ENCODE measurements around the gene SPPL2B.

SPPL2B gene

DNA sequence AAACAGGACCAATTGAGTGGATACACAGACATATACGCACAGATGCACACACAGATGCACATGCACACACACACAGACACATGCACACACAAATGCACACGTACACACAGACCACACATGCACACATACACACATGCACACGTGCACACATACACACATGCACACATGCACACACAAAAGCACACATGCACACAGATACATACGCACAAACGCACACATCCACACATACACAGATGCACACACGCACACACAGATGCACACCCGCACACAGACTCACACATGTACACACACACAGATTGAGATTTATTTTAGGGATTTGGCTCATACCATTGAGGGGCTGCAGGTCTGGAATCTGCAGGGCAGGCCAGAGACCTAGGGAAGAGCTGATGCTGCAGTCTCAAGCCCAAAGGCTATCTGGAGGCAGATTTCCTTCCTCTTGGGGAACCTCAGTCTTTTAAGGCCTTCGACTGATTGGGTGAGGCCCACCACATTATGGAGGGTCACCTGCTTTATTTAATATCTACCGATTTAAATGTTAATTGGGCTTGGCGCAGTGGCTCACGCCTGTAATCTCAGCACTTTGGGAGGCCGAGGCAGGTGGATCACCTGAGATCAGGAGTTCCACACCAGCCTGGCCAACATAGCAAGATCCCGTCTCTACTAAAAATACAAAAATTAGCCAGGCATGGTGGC is 54.2 kb downstream of the SPPL2B start:
- TF ChIP-seq CTCF (IDR thresholded peaks at IDR 0.05) = no peak
- H3K36me3 ChIP-seq (ENCODE audit: control insufficient read depth, insufficient read depth, low read length) = no peaks in the 10 kb centered on the region
- no peak overlapping the region for H3K4me2 ChIP-seq (ENCODE audit: low read length)
- H2AFZ ChIP-seq = no peak overlapping the region
- H3K4me1 ChIP-seq = peaks cover 8% of the 10 kb centered on the region
- H3K9ac ChIP-seq = no peak overlapping the region
- no peak overlapping the region for H3K27ac ChIP-seq
- H3K27me3 ChIP-seq (ENCODE audit: control insufficient read depth, insufficient read depth, low read length) = no peaks in the 10 kb centered on the region
- no peaks in the 10 kb centered on the region for H3K9me3 ChIP-seq (ENCODE audit: control insufficient read depth, low read length)
- no peak overlapping the region for H3K4me3 ChIP-seq (ENCODE audit: low read depth, low read length)
- no peaks in the 10 kb centered on the region for H3K79me2 ChIP-seq

DNA sequence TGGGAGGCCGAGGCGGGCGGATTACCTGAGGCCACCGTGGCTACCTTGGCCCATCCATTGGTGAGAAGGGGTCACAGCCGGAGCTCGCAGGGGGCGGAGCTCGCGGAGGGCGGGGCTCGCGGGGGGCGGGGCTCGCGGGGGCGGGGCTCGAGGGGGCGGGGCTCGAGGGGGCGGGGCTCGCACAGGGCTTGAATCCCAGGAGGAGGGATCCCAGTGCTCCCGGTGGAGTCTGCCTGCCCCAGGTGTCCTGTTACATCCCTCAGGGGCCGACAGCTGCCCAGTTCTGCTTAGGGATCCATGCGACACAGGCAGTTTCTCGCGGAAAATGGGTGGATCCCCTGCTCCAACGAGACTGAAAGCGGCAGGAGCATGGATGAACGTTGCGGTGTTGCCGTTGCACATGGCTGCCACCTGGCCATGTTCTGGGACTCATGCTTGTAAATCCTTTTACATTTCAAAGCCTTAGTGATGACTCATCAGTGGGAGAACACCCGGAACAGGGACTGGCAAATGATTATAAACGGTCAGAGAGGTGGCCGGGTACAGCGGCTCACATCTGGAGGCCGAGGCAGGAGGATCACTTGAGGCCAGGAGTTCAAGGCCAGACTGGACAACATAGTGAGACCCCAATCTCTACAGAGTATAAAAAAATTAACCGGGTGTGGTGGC is 56.7 kb downstream of the SPPL2B start:
- no peak overlapping the region for H3K9ac ChIP-seq
- H3K27ac ChIP-seq = no peak overlapping the region
- H2AFZ ChIP-seq = peak overlapping the region; percentile 53
- H3K79me2 ChIP-seq = no peaks in the 10 kb centered on the region
- peaks cover 8% of the 10 kb centered on the region for H3K4me1 ChIP-seq
- H3K27me3 ChIP-seq (ENCODE audit: control insufficient read depth, insufficient read depth, low read length) = no peaks in the 10 kb centered on the region
- H3K4me2 ChIP-seq (ENCODE audit: low read length) = peak overlapping the region; percentile 51
- no peaks in the 10 kb centered on the region for H3K9me3 ChIP-seq (ENCODE audit: control insufficient read depth, low read length)
- no peak overlapping the region for H3K4me3 ChIP-seq (ENCODE audit: low read depth, low read length)
- TF ChIP-seq CTCF (IDR thresholded peaks at IDR 0.05) = no peak
- no peaks in the 10 kb centered on the region for H3K36me3 ChIP-seq (ENCODE audit: control insufficient read depth, insufficient read depth, low read length)

DNA sequence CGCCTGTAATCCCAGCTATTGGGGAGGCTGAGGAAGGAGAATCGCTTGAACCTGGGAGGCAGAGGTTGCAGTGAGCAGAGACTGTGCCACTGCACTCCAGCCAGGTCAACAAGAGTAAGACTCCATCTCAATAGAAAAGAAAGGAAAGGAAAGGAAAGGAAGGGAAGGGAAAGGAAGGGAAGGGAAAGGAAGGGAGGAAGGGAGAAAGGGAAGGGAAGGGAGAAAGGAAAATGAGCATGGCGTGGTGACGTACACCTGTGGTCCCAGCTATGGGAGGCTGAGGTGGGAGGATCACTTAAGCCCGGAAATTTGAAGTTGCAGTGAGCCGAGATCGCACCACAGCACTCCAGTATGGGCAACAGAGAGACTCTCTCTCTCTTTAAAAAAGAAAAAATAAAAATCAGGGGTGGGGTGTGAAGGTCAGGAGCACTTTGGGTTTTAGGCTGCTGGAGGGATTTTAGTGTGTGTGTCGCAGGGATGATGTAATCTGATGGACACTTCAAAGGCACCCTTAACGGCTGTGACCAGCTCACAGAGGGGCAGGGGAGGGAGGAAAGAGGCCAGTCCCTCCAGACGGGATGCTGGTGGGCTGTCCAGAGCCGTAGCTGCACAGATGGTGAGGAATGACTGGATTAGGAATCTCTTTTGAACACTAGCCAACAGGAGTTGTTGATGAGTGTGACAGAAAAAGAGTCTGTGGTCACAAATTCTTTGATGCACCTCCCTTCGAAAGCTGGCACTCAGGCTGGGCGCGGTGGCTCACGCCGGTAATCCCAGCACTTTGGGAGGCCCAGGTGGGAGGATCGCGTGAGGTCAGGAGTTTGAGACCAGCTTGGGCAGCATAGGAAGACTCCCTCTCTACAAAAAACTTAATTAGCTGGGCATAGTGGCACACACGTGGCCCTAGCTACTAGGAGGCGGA is 59.1 kb downstream of the SPPL2B start:
- Histone ChIP-seq H3K4me3 (ENCODE audit: low read depth, low read length) (no peak overlapping the region), H3K4me2 (ENCODE audit: low read length) (no peak overlapping the region), H3K79me2 (no peaks in the 10 kb centered on the region), H3K27ac (no peak overlapping the region), H2AFZ (no peak overlapping the region), H3K27me3 (ENCODE audit: control insufficient read depth, insufficient read depth, low read length) (no peaks in the 10 kb centered on the region), H3K36me3 (ENCODE audit: control insufficient read depth, insufficient read depth, low read length) (no peaks in the 10 kb centered on the region), H3K9me3 (ENCODE audit: control insufficient read depth, low read length) (no peaks in the 10 kb centered on the region), H3K4me1 (no peaks in the 10 kb centered on the region), H3K9ac (no peak overlapping the region)
- no peak for TF ChIP-seq CTCF (IDR thresholded peaks at IDR 0.05)

DNA sequence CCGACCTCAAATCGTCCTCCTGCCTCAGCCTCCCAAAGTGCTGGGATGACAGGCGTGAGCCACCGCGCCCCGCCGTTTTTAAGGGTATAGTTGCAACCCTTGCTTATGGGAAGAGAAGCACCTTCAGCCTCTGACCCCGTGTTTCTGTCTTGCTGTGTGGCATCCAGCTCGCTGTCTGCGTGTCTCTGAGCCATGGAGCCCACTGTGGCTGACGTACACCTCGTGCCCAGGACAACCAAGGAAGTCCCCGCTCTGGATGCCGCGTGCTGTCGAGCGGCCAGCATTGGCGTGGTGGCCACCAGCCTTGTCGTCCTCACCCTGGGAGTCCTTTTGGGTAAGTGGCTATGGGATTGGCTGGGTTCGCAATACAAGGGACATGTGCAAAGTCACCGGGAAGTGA is 61.1 kb downstream of the SPPL2B start:
- H3K4me2 ChIP-seq (ENCODE audit: low read length) = no peak overlapping the region
- no peak overlapping the region for H3K9ac ChIP-seq
- H3K4me1 ChIP-seq = no peaks in the 10 kb centered on the region
- TF ChIP-seq CTCF (IDR thresholded peaks at IDR 0.05) = no peak
- H3K27me3 ChIP-seq (ENCODE audit: control insufficient read depth, insufficient read depth, low read length) = no peaks in the 10 kb centered on the region
- H3K9me3 ChIP-seq (ENCODE audit: control insufficient read depth, low read length) = no peaks in the 10 kb centered on the region
- no peaks in the 10 kb centered on the region for H3K79me2 ChIP-seq
- H3K4me3 ChIP-seq (ENCODE audit: low read depth, low read length) = no peak overlapping the region
- H3K36me3 ChIP-seq (ENCODE audit: control insufficient read depth, insufficient read depth, low read length) = no peaks in the 10 kb centered on the region
- no peak overlapping the region for H2AFZ ChIP-seq
- H3K27ac ChIP-seq = no peak overlapping the region
